ENCODE data around the gene CYP2D6. TPM values are rescaled to one million over a fixed set of nuclear protein-coding genes. Genes with fewer than 3 reads are reported as not detected.
"Not testable (repeated sequence)": the region's sequence is repeated elsewhere in the genome, so short reads cannot be mapped to it uniquely, and the experiment has no call there.

CYP2D6 gene
- total RNA-seq, 2 experiments from 2014 or later, result 1.9 to 2.4 TPM

DNA sequence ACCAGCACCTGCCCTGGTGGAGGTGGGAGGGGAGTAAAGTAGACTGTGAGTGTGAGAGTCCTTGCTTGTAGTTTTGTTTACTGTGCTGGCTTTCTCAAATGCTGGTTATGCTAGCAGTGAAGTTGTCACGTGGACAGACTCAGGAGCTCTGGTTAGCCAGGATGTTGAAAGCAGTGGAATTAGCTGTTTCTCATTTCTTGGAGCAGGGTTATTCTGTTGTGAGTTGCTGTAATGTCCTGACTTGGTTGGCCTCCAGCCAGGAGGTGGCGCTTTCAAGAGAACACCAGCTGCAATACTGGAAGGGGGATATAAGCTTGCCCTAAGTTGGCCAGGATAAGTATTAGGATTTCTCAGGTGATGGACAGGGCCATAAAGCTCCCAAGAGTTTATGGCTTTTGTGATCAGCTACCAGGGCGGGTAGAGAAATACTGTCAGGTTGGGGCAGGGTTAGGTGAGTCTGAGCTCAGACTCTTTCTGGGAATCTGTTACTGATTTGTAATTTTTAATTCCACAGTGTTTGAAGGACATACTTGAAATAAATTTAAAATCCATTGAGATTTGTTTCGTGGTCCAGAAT lies 13.7 kb downstream of the CYP2D6 start:
- POLR2A ChIA-PET, result interaction anchor here (1.2 to 2.0 kb wide), 2 partner anchors 26 to 153 kb away, joined by 3 to 10 read pairs; partner anchors contain the start of genes NDUFA6 and TCF20
- no peaks in the 10 kb centered on the region for H3K27me3 Mint-ChIP-seq
- peaks cover 36% of the 10 kb centered on the region for H3K4me1 Mint-ChIP-seq
- DNase-seq, result no peak
- no peak overlapping the region for H3K27ac Mint-ChIP-seq
- H3K4me3 Mint-ChIP-seq, result no peak overlapping the region
- peaks cover 22% of the 10 kb centered on the region for H3K9me3 Mint-ChIP-seq
- H3K36me3 Mint-ChIP-seq (ENCODE audit: low read depth), result peaks cover 24% of the 10 kb centered on the region
- CTCF ChIA-PET, result interaction anchor here (0.6 to 1.5 kb wide), 7 partner anchors 26 to 349 kb away, joined by 3 to 7 read pairs (median 4); partner anchors contain the start of gene NDUFA6

DNA sequence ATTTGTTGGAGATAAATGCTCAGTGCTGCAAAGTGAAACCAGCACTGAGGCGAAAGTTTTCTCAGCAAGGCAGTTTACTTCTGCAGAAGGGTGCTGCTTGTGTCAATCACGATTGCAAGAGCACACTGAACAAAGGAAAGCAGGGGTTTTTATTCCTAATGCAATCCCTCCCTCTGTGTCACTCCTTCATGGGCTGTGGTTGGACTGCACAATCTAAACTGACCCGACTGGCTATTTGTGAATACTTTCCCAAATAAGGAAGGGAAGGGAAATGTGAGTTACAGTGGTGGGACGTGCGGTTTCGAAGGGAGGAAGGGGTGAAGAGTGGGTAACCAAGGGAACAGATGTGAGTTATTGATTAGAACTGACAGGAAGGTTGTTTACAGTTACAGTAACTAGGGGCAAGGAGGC lies 15.2 kb downstream of the CYP2D6 start:
- POLR2A ChIA-PET, H3K4me3 Mint-ChIP-seq, CTCF ChIA-PET: not testable (repeated sequence)

DNA sequence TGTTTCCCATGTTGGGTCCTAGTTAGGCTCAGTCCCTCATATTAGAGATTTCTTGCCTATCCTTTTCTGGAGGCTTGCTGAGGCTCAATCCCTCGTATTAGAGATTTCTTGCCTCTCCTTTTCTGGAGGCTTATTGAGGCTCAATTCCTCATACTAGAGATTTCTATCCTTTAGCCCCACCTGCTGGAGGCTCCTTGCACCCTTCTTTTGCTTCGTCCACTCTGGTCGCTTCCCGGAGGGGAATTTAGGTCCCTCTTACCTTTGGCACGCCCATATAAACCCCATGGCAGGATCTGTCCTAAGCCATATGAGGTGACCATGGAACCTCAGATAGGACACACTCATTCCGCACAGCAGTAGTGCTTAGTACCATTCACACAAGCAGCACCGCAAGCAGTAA lies 15.9 kb downstream of the CYP2D6 start:
- H3K27ac Mint-ChIP-seq, result no peak overlapping the region
- DNase-seq, result no peak
- no peaks in the 10 kb centered on the region for H3K27me3 Mint-ChIP-seq
- ChIA-PET CTCF (no interaction called here), POLR2A (no interaction called here)
- peaks cover 16% of the 10 kb centered on the region for H3K4me1 Mint-ChIP-seq
- no peak overlapping the region for H3K4me3 Mint-ChIP-seq
- peaks cover 22% of the 10 kb centered on the region for H3K9me3 Mint-ChIP-seq
- H3K36me3 Mint-ChIP-seq (ENCODE audit: low read depth), result peaks cover 24% of the 10 kb centered on the region

More for the DNA sequence above, 15.2 kb downstream of the CYP2D6 start:
- Mint-ChIP-seq H3K4me1 (peaks cover 23% of the 10 kb centered on the region), H3K9me3 (peaks cover 22% of the 10 kb centered on the region), H3K36me3 (ENCODE audit: low read depth) (peaks cover 24% of the 10 kb centered on the region)
- H3K27me3 Mint-ChIP-seq, H3K27ac Mint-ChIP-seq, DNase-seq: not testable (repeated sequence)

DNA sequence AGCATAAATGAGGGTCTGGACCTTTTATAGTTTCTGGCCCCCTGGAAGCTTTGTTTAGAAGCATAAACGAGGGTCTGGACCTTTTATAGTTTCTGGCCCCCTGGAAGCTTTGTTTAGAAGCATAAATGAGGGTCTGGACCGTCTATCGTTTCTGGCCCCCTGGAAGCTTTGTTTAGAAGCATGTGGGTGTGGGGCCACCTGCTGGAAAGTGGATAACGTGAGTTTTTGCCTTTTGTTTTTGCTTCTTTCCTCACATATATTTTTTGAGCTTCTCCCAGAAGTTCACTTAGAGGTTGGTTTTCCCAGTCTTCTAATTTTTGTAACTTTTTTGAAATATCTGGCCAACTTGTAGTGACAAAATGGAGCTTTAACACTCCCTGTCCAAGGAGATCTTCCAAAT lies 17.8 kb downstream of the CYP2D6 start:
- POLR2A ChIA-PET, H3K4me3 Mint-ChIP-seq, H3K27me3 Mint-ChIP-seq, H3K27ac Mint-ChIP-seq, DNase-seq, H3K4me1 Mint-ChIP-seq: not testable (repeated sequence)
- Mint-ChIP-seq H3K36me3 (ENCODE audit: low read depth) (peaks cover 27% of the 10 kb centered on the region), H3K9me3 (peaks cover 22% of the 10 kb centered on the region)
- CTCF ChIA-PET, result interaction anchor here (0.7 to 2.0 kb wide), 5 partner anchors 10 to 331 kb away, joined by 4 to 18 read pairs (median 5); partner anchors contain the start of genes NDUFA6 and SEPTIN3

DNA sequence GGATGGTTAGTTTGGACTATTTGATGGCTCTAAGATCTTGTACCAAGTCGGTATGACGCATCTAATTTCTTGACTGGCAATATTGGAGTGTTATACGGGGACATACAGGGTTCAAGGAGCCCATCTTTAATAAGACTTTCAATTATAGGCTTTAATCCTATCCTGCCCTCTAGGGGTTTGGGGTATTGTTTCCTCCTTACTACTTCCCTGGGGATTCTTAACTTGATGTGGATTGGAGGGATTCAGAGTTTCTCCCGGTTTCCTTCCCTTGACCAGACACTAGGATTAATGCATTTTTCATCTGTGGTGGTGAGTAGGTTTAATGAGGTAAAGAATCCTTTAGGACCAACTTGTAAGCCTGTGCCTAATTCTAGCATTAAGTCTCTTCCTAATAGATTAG lies 18.8 kb downstream of the CYP2D6 start:
- H3K36me3 Mint-ChIP-seq (ENCODE audit: low read depth), result peaks cover 22% of the 10 kb centered on the region
- POLR2A ChIA-PET, result interaction anchor here (1.5 kb wide), 1 partner anchor 21 kb away, joined by 6 read pairs; the partner anchor contains the start of gene NDUFA6
- H3K9me3 Mint-ChIP-seq, result peaks cover 22% of the 10 kb centered on the region
- H3K4me3 Mint-ChIP-seq, result no peak overlapping the region
- DNase-seq, result no peak
- H3K27ac Mint-ChIP-seq, result no peak overlapping the region
- H3K4me1 Mint-ChIP-seq, result peaks cover 3% of the 10 kb centered on the region
- H3K27me3 Mint-ChIP-seq, result no peaks in the 10 kb centered on the region
- CTCF ChIA-PET, result interaction anchor here (1.3 to 2.0 kb wide), 2 partner anchors 10 to 21 kb away, joined by 6 to 18 read pairs; partner anchors contain the start of gene NDUFA6

- Mint-ChIP-seq H3K9me3 (peaks cover 15% of the 10 kb centered on the region), H3K27ac (no peak overlapping the region), H3K4me1 (no peaks in the 10 kb centered on the region), H3K36me3 (ENCODE audit: low read depth) (peaks cover 14% of the 10 kb centered on the region), H3K27me3 (no peaks in the 10 kb centered on the region), H3K4me3 (no peak overlapping the region)
- CTCF ChIA-PET, result interaction anchor here (0.5 kb wide), 1 partner anchor 14 kb away, joined by 3 read pairs; no protein-coding TSS in a partner anchor
- POLR2A ChIA-PET, result no interaction called here
- no peak for DNase-seq
These were observed 21.8 kb downstream of the CYP2D6 start for GRCh38 chr22:42108848-42109247.

GRCh38 chr22:42104332-42104860 lies 26.2 kb downstream of the CYP2D6 start:
- H3K27ac Mint-ChIP-seq, H3K27me3 Mint-ChIP-seq, CTCF ChIA-PET, POLR2A ChIA-PET, DNase-seq, H3K4me1 Mint-ChIP-seq, H3K4me3 Mint-ChIP-seq: not testable (repeated sequence)
- Mint-ChIP-seq H3K9me3 (peaks cover 29% of the 10 kb centered on the region), H3K36me3 (ENCODE audit: low read depth) (peaks cover 34% of the 10 kb centered on the region)

GRCh38 chr22:42101199-42101598 lies 29.4 kb downstream of the CYP2D6 start:
- Mint-ChIP-seq H3K4me1 (no peaks in the 10 kb centered on the region), H3K27ac (no peak overlapping the region), H3K4me3 (no peak overlapping the region), H3K27me3 (no peaks in the 10 kb centered on the region), H3K9me3 (peaks cover 29% of the 10 kb centered on the region), H3K36me3 (ENCODE audit: low read depth) (peaks cover 34% of the 10 kb centered on the region)
- ChIA-PET CTCF (no interaction called here), POLR2A (interaction anchor here (0.9 kb wide), 1 partner anchor 11 kb away, joined by 5 read pairs; the partner anchor contains the start of gene NDUFA6)
- no peak for DNase-seq

- Mint-ChIP-seq H3K4me3 (peak overlapping the region; percentile 99), H3K27ac (peak overlapping the region; percentile 99), H3K36me3 (ENCODE audit: low read depth) (peaks cover 30% of the 10 kb centered on the region), H3K27me3 (no peaks in the 10 kb centered on the region), H3K4me1 (peaks cover 31% of the 10 kb centered on the region), H3K9me3 (peaks cover 10% of the 10 kb centered on the region)
- DNase-seq, result no peak
- CTCF ChIA-PET, result interaction anchor here (0.7 to 4.2 kb wide), 34 partner anchors 7 to 394 kb away, joined by 3 to 47 read pairs (median 6); partner anchors contain the start of genes CENPM, NAGA, SEPTIN3 and SMDT1
- POLR2A ChIA-PET, result interaction anchor here (0.5 to 4.9 kb wide), 36 partner anchors 12 to 524 kb away, joined by 3 to 185 read pairs (median 6); partner anchors contain the start of genes CENPM, MEI1, NAGA and POLDIP3
These were observed 39.2 kb downstream of the CYP2D6 start for GRCh38 chr22:42091455-42091782.

- Mint-ChIP-seq H3K36me3 (ENCODE audit: low read depth) (peaks cover 36% of the 10 kb centered on the region), H3K4me3 (peak within 1 kb of the TSS; percentile 99), H3K27me3 (no peaks in the 10 kb centered on the region), H3K4me1 (peaks cover 31% of the 10 kb centered on the region), H3K9me3 (peaks cover 10% of the 10 kb centered on the region), H3K27ac (peak within 1 kb of the TSS; percentile 99)
- ChIA-PET CTCF (interaction anchor here (0.7 to 4.2 kb wide), 40 partner anchors 8 to 394 kb away, joined by 3 to 47 read pairs (median 5); partner anchors contain the start of genes CENPM, NAGA, SEPTIN3 and SMDT1), POLR2A (interaction anchor here (0.5 to 4.9 kb wide), 51 partner anchors 9 to 805 kb away, joined by 3 to 185 read pairs (median 5); partner anchors contain the start of genes CCDC134, CENPM, MEI1 and NAGA)
- DNase-seq, result peak; percentile 99
These were observed 39.8 kb downstream of the CYP2D6 start, which contains the start of gene NDUFA6 for GRCh38 chr22:42090596-42091454. NDUFA6 (minus strand) TSS chr22:42090772; CDS start chr22:42090744, 28 bp downstream.

DNA sequence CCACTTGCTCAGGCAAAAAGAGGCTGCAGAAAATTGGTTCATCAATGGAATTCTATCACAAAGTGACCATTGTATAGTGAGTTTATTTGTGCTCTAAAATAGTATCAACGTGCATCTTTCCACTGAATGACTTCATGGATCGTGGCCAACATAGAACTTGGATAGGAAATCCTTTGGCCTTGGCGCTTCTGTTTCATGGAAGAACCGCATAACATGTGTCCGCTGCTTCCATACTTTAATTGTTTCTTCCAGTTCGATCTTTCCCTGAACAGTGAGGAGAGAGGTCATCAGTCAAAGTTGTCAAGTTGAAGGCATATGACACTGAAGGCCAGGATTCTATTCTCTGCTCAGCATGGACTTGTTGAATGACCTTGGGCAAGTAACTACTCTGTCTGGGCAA lies 44.6 kb downstream of the CYP2D6 start:
- Mint-ChIP-seq H3K27me3 (no peaks in the 10 kb centered on the region), H3K9me3 (peaks cover 10% of the 10 kb centered on the region), H3K4me1 (peaks cover 40% of the 10 kb centered on the region), H3K27ac (no peak overlapping the region), H3K4me3 (no peak overlapping the region), H3K36me3 (ENCODE audit: low read depth) (peaks cover 73% of the 10 kb centered on the region)
- DNase-seq, result no peak
- POLR2A ChIA-PET, result interaction anchor here (1.4 kb wide), 1 partner anchor 139 kb away, joined by 3 read pairs; the partner anchor contains the start of gene CENPM
- CTCF ChIA-PET, result no interaction called here

DNA sequence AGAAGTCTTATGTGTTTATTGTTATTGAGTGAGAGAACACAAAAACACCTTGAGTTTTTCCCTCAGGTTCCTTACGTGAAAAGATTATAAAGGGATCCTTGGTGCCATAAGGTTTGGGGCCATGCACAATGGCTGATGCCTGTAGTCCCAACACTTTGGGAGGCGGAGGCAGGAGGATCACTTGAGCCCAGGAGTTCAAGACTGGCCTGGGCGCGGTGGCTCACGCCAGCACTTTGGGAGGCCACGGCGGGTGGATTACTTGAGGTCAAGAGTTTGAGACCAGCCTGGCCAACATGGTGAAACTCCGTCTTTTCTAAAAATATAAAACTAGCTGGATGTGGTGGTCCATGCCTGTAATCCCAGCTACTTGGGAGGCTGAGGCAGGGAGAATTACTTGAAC lies 45.7 kb downstream of the CYP2D6 start:
- Mint-ChIP-seq H3K36me3 (ENCODE audit: low read depth) (peaks cover 72% of the 10 kb centered on the region), H3K4me3 (no peak overlapping the region), H3K4me1 (peaks cover 45% of the 10 kb centered on the region), H3K9me3 (peaks cover 9% of the 10 kb centered on the region), H3K27me3 (no peaks in the 10 kb centered on the region), H3K27ac (no peak overlapping the region)
- POLR2A ChIA-PET, result interaction anchor here (0.6 to 1.4 kb wide), 2 partner anchors 34 to 138 kb away, joined by 3 read pairs; partner anchors contain the start of gene CENPM
- CTCF ChIA-PET, result no interaction called here
- no peak for DNase-seq

Data from activated CD4-positive, alpha-beta memory T cell treated with anti-CD3 and anti-CD28 coated beads, Interleukin-2, amount 10 ng/mL, durations not matched to agents 7 days and 5 days (primary cell).